ENCODE data around the gene COQ10A.

DNA sequence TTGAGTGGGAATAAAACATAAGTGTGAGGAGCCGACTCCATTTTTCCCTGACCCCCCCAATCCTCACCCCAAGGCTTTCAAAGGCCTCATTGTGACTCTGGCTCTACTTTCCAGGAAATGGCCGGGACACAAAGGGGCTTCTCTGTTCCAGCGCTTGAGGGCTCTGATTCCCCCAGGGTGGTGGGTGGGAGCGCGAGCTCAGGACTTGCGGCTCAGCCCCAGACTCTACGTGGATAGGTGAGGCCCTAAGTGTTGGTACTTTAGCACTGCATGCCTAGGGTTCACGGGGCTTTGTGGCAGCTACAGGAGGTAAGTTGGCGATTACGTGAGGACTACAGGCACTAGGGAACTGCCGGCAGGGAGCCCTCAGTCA, 48.5 kb downstream of the COQ10A start:
- TF ChIP-seq, protein P1, sequence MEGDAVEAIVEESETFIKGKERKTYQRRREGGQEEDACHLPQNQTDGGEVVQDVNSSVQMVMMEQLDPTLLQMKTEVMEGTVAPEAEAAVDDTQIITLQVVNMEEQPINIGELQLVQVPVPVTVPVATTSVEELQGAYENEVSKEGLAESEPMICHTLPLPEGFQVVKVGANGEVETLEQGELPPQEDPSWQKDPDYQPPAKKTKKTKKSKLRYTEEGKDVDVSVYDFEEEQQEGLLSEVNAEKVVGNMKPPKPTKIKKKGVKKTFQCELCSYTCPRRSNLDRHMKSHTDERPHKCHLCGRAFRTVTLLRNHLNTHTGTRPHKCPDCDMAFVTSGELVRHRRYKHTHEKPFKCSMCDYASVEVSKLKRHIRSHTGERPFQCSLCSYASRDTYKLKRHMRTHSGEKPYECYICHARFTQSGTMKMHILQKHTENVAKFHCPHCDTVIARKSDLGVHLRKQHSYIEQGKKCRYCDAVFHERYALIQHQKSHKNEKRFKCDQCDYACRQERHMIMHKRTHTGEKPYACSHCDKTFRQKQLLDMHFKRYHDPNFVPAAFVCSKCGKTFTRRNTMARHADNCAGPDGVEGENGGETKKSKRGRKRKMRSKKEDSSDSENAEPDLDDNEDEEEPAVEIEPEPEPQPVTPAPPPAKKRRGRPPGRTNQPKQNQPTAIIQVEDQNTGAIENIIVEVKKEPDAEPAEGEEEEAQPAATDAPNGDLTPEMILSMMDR (IDR thresholded peaks at IDR 0.05; ENCODE audit: extremely low read depth in 1 of 2, insufficient read depth in 1 of 2, low read depth in 1 of 2, low read length in 2 of 2) = no peak
- TF ChIP-seq POLR2AphosphoS5 (IDR thresholded peaks at IDR 0.05; ENCODE audit: insufficient read depth, low read depth, low read length) (no peak), POLR2A (IDR thresholded peaks at IDR 0.05; ENCODE audit: low read depth, low read length) (no peak), JUN (IDR thresholded peaks at IDR 0.05; ENCODE audit: borderline replicate concordance, insufficient read depth, insufficient read length, low read depth) (no peak)

All from endothelial cell of umbilical vein (primary cell).